ENCODE data around the gene NUDT15. TPM values are rescaled to one million over a fixed set of nuclear protein-coding genes. Genes with fewer than 3 reads are reported as not detected.
A peak's percentile ranks its signal among the peaks of the same experiment; 100 is the strongest.

Gene NUDT15
- total and polyA plus RNA-seq, 2 of the 8 experiments (the other 6 are each of a cell fraction or from before 2014, with no cell fraction given), result 37.8 to 65.9 TPM

- TF ChIP-seq TEAD4 (IDR thresholded peaks at IDR 0.05; ENCODE audit: low read depth, low read length) (no peak), CREB1 (IDR thresholded peaks at IDR 0.05) (peak; percentile 26; the same call in 1 of the 2 replicates), POLR2A (IDR thresholded peaks at IDR 0.05; ENCODE audit: control extremely low read depth in 1 of 2, low read depth in 2 of 2, low read length in 2 of 2) (peak; percentile 57 to 86), TAF7 (optimal IDR thresholded peaks at IDR 0.05; ENCODE audit: borderline replicate concordance, low read depth, low read length) (peak; percentile 30), USF2 (IDR thresholded peaks at IDR 0.05; ENCODE audit: low read length) (no peak), RNF2 (IDR thresholded peaks at IDR 0.05; ENCODE audit: borderline replicate concordance, low read depth, low read length, missing control alignments, poor library complexity, severe bottlenecking) (no peak), TBP (IDR thresholded peaks at IDR 0.05; ENCODE audit: low read depth, low read length) (peak; percentile 54), NRF1 (IDR thresholded peaks at IDR 0.05; ENCODE audit: low read depth, low read length) (peak; percentile 87), GTF2F1 (IDR thresholded peaks at IDR 0.05; ENCODE audit: borderline replicate concordance, low read depth, low read length) (no peak), MAFK (IDR thresholded peaks at IDR 0.05; ENCODE audit: low read depth, low read length) (no peak), CHD2 (IDR thresholded peaks at IDR 0.05; ENCODE audit: low read length) (no peak), CTBP2 (IDR thresholded peaks at IDR 0.05; ENCODE audit: borderline replicate concordance, insufficient read depth, insufficient read length, low read length) (no peak), SP2 (IDR thresholded peaks at IDR 0.05; ENCODE audit: low read length) (no peak), EGR1 (IDR thresholded peaks at IDR 0.05; ENCODE audit: borderline replicate concordance, low read depth, low read length) (no peak), TCF12 (IDR thresholded peaks at IDR 0.05; ENCODE audit: low read depth, low read length) (no peak), SIRT6 (IDR thresholded peaks at IDR 0.05; ENCODE audit: low read length) (no peak), E2F6 (IDR thresholded peaks at IDR 0.05) (no peak), HDAC6 (IDR thresholded peaks at IDR 0.05; ENCODE audit: low read depth, low read length) (no peak), SRF (IDR thresholded peaks at IDR 0.05; ENCODE audit: low read depth, low read length) (no peak), RAD21 (IDR thresholded peaks at IDR 0.05 in 1 of 2, conservative IDR thresholded peaks at IDR 0.05 in 1 of 2; ENCODE audit: low read depth in 2 of 2, low read length in 2 of 2) (peak in 1 of 2 experiments; percentile 6; a peak in 1 of 4 replicates), SUZ12 (IDR thresholded peaks at IDR 0.05; ENCODE audit: low read length) (no peak)
Measured at GRCh38 chr13:48001114-48001881, 36.2 kb upstream of the NUDT15 start, which contains the start of gene SUCLA2 (continued).
